Measurements from ENCODE around the gene LSR.
"Not testable (repeated sequence)": the region's sequence is repeated elsewhere in the genome, so short reads cannot be mapped to it uniquely, and the experiment has no call there.

LSR gene

DNA sequence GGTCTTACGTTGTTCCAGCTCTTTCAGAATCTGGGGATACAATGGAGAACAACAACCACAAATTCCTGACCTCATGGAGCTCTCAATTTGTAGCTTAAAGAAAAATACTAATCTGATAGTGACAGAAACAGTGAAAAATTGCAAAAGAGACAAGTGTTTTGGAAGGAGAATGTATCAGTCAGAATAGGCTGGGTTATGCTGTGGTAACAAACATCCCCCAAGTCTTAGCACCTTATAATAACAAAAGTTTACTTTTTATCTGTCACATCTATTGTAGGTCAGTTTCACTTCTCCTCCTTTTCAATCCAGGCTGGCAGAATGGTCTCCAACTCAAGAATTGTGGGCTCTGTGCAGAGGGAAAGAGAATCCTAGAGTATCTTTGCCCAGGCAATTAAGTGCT lies 29.8 kb upstream of the LSR start:
- no peak for DNase-seq

GRCh38 chr19:35220315-35220921 lies 28.4 kb upstream of the LSR start:
- no peak for DNase-seq

- DNase-seq = not testable (repeated sequence)
Measured at GRCh38 chr19:35220973-35221590, 27.7 kb upstream of the LSR start.

- no peak for DNase-seq
Measured at GRCh38 chr19:35222373-35223015, 26.3 kb upstream of the LSR start.

DNA sequence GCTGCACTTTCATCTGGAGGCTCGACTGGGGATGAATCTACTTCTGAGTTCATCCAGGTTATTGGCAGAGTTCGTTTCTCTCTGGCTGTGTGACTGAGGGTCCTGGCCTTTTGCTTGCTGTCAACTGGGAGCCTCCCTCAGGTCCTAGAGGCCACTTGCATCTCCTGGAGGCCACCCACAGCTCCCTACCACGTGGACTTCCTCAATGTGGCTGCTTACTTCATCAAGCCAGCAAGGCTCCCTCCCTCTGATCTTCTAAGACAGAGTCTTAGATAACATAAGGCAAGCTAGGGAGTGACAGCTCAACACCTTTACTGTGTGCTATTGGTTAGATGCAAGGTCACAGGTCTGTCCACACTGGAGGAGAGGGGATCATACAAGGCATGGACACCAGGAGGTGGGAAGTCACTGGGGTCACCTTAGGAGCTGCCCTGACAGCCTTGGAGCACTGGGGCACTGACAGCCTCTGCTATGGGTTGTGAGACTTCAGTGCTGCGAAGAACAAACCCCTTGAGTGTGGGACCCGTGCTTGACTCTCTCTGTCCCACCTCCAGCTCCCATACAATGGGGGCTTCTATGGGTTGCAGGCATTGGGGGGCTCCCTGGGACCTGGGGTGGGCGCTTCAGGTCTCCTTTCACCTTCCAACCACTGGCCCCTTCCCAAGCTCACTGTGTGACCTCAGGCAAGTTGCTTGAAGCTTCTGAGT lies 25.6 kb upstream of the LSR start:
- no peak for DNase-seq

DNA sequence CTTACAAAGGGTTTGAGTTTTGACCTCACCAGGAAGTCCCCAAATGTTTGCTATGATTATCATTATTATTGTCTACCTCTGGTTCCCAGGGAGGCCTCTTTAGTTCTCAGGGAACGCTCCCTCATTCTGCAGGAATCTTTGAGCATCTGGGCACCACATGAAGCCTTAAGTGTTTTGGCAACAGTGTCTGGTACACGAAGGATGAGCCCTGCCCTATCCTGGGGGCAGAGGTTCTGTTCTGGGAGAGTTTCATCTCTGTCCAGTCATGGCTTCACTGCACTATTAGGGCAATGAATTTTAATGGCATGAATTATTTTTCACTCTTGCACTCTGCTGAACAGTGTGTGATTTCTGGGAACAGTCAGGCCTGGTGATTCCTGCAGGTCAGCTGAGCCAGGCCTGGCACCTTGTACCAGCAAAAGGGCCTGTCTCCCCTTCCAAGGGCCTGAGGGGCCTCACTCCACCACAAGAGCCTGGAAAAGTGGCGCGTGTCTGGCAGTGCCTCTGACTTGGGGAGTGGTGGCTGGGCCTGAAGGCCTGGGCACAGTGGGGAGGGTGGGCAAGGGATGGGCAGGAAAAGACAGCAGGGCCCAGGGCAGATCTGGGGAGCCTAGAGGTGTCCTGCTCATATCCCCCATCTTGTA lies 24.8 kb upstream of the LSR start:
- DNase-seq = no peak

DNA sequence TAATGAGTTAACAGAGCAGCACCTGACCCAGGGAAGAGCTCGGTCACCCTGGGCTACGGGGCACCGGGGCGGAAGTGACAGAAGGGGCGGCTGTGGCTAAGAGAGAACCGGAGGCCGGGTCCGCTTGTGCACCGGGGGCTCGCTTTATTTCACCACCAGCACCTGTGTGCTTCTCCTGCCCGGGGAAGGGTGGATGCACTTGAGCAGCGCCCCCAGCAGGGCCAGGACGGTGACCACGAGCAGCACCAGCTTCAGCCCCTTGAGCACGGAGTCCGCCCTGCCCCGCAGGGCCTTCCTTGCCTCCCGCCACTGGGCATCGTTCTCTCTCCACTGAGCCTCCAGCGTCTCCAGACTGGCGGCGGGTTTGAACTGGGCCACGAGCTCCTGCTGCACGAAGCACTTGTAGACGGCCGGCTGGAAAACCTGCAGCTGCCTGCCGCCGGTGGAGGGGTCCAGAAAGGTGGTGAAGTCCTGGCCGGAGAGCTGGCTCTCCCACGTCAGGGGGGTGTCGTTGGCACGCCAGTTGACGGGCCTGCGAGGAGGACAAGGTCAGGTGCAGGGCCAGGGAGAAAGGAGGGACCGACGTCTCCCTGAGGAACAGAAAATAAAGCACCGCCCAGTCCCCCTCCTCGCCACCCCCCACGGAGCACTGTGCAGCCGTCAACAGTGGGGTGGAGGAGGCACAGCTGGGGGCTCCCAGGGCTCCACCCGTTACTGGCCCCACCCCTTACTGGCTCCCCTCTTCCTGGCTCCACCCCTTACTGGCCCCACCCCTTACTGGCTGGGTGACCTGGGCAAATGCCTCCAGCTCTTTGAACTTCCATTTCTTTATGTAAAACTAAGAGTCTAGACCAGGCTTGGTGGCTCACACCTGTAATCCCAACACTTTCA lies 23.9 kb upstream of the LSR start:
- DNase-seq = no peak

- DNase-seq = no peak
Measured at GRCh38 chr19:35225951-35226350, 22.9 kb upstream of the LSR start.

DNA sequence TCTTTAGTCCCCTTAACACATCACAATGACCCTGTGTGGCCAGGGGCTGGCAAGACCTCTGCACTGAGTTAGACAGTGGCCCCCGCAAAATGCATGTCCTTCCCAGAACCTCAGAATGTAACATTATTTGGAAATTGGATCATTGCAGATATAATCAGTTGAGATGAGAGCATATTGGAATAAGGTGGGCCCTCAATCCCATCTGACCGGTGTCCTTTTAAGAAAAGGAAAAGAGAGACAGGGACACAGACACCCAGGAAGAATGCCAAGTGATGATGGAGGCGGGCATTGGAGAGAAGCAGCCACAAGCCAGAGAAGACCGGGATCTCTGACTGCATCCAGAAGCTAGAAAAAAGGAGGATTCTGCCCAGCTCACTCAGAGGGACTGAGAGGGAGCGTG lies 22.1 kb upstream of the LSR start:
- no peak for DNase-seq

DNA sequence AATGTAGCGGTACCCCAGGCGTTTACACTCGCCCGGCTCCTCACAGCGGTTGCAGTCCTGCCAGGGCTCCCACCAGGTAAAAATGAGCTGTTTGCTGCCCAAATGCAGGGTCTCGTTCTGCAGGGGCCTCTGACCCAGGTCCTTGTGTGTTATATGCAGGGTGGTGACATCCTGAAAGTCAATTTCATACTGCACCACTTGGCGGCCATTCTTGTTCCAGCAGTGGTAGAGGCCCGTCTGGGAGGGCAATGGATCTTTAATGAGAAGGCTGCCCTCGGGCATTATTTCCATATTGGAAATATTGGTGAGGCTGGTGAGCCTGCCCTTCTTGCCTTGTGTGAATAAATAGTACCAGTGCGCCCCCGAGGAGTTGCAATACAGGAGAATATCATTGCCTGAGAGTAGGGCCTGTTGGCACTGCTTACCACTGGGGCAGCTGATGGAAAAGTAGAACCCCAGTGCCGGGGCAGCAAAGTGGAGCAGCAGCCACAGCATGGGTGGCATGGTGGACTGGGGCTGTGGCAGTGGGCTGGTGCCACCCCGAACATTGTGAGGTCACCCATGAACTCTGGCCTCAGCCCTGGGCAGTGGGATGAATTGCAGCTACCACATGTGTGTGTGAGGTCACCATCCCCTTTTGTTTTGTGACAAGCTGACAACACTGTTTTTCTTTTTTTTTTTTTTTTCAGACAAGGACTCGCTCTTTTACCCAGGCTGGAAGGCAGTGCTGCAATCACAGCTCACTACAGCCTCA lies 20.4 kb upstream of the LSR start, which contains the start of gene FAM187B:
Gene FAM187B (minus strand): TSS at position 563 of the 754 bp plus-strand sequence. CDS start 59 bp downstream, at position 504.
- DNase-seq = no peak

GRCh38 chr19:35229601-35230000 lies 19.2 kb upstream of the LSR start:
- DNase-seq = no peak

GRCh38 chr19:35231956-35232645 lies 16.7 kb upstream of the LSR start:
- no peak for DNase-seq

GRCh38 chr19:35232912-35233311 lies 15.9 kb upstream of the LSR start:
- DNase-seq = no peak

GRCh38 chr19:35236638-35237400 lies 12.0 kb upstream of the LSR start:
- no peak for DNase-seq

- DNase-seq = not testable (repeated sequence)
Measured at GRCh38 chr19:35239597-35239996, 9.2 kb upstream of the LSR start.

DNA sequence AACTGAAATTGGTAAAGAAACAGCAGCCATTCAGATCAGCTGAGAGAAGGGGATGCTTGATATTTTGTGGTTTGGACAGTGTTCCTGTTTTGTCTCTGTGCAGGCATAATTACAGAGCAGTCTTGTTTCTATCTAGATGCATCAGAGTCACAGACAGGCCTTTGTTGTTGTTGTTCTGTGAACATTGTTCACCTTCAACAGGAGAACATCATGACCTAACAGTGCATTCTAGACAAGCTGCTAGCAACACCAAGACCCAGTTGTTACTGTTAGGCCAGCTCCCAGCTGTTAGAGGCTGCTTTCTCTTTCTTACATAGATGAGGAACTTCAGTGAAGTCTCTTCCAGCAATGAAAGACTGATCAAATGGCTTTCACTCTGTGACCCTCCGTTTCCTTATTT lies 8.5 kb upstream of the LSR start:
- DNase-seq = no peak

- no peak for DNase-seq
Measured at GRCh38 chr19:35241417-35241816, 7.4 kb upstream of the LSR start.

- DNase-seq = no peak
Measured at GRCh38 chr19:35246466-35247092, 2.2 kb upstream of the LSR start.

DNA sequence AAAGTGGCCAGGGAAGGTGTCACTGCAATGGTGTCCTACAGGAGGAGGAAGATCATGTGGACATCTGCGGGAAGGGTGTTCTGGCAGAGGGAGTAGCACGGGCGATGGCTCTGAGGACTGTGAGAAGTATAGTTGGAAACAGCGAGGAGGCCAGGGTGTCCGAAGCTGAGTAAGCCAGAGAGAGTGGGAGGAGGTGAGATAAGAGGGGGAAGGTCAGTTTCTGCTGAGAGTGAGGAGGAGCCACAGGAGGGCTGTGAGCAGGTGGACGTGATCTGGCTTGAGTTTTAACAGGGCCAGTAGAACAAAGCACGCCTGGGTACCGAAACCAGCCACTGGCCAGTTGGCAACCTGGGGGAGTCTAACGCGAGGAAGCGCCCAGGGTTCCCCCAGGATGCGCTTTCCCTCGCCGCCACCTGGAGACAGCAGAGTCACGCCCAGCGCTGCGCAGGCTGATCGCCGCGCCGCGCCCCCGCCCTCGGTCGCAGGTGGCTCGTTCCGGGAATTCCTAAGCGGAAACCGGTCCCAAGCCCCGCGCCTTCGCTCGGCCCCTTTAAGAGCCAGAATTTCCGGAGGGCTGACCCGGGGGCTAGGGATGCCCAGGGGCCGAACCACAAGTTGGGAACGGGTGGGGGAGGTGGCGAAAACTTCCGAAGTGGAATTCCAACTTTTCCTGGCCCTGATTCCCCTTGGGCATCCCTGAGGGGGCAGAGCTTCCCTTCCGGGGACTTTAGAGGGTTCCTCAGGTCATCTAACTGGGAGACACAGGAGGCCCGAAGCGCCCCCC lies 1.1 kb upstream of the LSR start:
- DNase-seq = peak; percentile 89
